CD8-positive, alpha-beta memory T cell (primary cell): ENCODE measurements around the gene HMCN2. TPM values are rescaled to one million over a fixed set of nuclear protein-coding genes. Genes with fewer than 3 reads are reported as not detected.

Experiments
- CTCF ChIA-PET: fragments of 350-600 bp; sonication (Branson Sonifier 250); formaldehyde crosslinking; loops from one replicate; lab custom pipeline; 2021; ENCODE audit warnings: antibody characterized with exemption; lab: Charles Lee
- POLR2A ChIA-PET: fragments of 350-600 bp; sonication (Branson Sonifier 250); formaldehyde crosslinking; loops from one replicate; lab custom pipeline; 2021; ENCODE audit warnings: antibody characterized with exemption; lab: Charles Lee
- DNase-seq, 5 donors: peaks; one replicate each; pipeline versions ENCODE4 v3.0.0 to v3.0.0-alpha.2; 2020 to 2022; ENCODE audit warnings: mixed read lengths in 1 of 5
- H3K27ac ChIP-seq: one replicate; pipeline ENCODE4 v1.7.0; 2013; ENCODE audit warnings: low read depth, mild to moderate bottlenecking, low read length, moderate library complexity
- H3K27me3 ChIP-seq: 2 replicates; pipeline ENCODE4 v1.7.0; 2013; ENCODE audit warnings: low read length, mild to moderate bottlenecking; ENCODE audit not compliant: insufficient read depth, poor library complexity, severe bottlenecking
- H3K36me3 ChIP-seq: 2 replicates; pipeline ENCODE4 v1.7.0; 2013; ENCODE audit warnings: mild to moderate bottlenecking, low read length, moderate library complexity; ENCODE audit not compliant: insufficient read depth
- H3K4me1 ChIP-seq: 2 replicates; pipeline ENCODE4 v1.7.0; 2013; ENCODE audit warnings: mild to moderate bottlenecking, low read length, moderate library complexity; ENCODE audit not compliant: insufficient read depth
- H3K4me3 ChIP-seq: 2 replicates; pipeline ENCODE4 v1.7.0; 2013; ENCODE audit warnings: mild to moderate bottlenecking, low read length
- H3K9me3 ChIP-seq: 2 replicates; pipeline ENCODE4 v1.7.0; 2013; ENCODE audit warnings: mild to moderate bottlenecking, low read length
- H3K27ac Mint-ChIP-seq, 8 donors: one replicate each; pipeline ENCODE4 v1.8.0; 2020 to 2021; ENCODE audit warnings: mixed read lengths in 8 of 8, mild to moderate bottlenecking in 6 of 8, inconsistent platforms in 3 of 8, moderate library complexity in 3 of 8
- H3K27me3 Mint-ChIP-seq, 2 donors: one replicate each; pipeline ENCODE4 v1.8.0; 2020 to 2021; ENCODE audit warnings: mixed read lengths in 2 of 2, mild to moderate bottlenecking in 1 of 2, moderate library complexity in 1 of 2
- H3K36me3 Mint-ChIP-seq, 3 donors: one replicate each; pipeline ENCODE4 v1.8.0; 2020 to 2021; ENCODE audit warnings: mixed read lengths in 3 of 3, inconsistent platforms in 1 of 3, mild to moderate bottlenecking in 1 of 3
- H3K4me1 Mint-ChIP-seq, 3 donors: one replicate each; pipeline ENCODE4 v1.8.0; 2020 to 2021; ENCODE audit warnings: mixed read lengths in 3 of 3, inconsistent platforms in 1 of 3, mild to moderate bottlenecking in 1 of 3
- H3K4me3 Mint-ChIP-seq, 7 donors: one replicate each; pipeline ENCODE4 v1.8.0; 2020 to 2021; ENCODE audit warnings: mixed read lengths in 7 of 7, mild to moderate bottlenecking in 6 of 7, moderate library complexity in 4 of 7, inconsistent platforms in 2 of 7
- H3K9me3 Mint-ChIP-seq, 5 donors: one replicate each; pipeline ENCODE4 v1.8.0; 2020 to 2022; ENCODE audit warnings: mixed read lengths in 5 of 5, mild to moderate bottlenecking in 3 of 5, moderate library complexity in 2 of 5, inconsistent platforms in 1 of 5
- polyA plus RNA-seq: library from polyadenylated mRNA; unstranded; fragments of 300-500 nt; fragmentation: Illumina TruSeq; gene quantifications from one replicate; pipeline ENCODE4 v1.2.3, GENCODE V29; 2021
- total RNA-seq, 2 experiments: library from RNA; stranded (reverse); gene quantifications; one replicate each; pipeline ENCODE4 v1.2.3, GENCODE V29; 2021

HMCN2 gene
- total and polyA plus RNA-seq, 3 experiments from 2014 or later = not detected

- no peak for DNase-seq
- Mint-ChIP-seq H3K4me1 (no peaks in the 10 kb centered on the region), H3K36me3 (no peaks in the 10 kb centered on the region), H3K27me3 (peaks cover 11 to 32% of the 10 kb centered on the region in 2 donors), H3K4me3 (no peak overlapping the region), H3K27ac (no peak overlapping the region), H3K9me3 (peaks cover 0 to 4% (median 0%) of the 10 kb centered on the region in 5 donors)
- ChIA-PET POLR2A (no interaction called here), CTCF (no interaction called here)
- Histone ChIP-seq H3K27ac (no peak overlapping the region), H3K36me3 (no peaks in the 10 kb centered on the region), H3K27me3 (no peaks in the 10 kb centered on the region), H3K4me3 (no peak overlapping the region), H3K4me1 (no peaks in the 10 kb centered on the region), H3K9me3 (no peaks in the 10 kb centered on the region)
Measured at GRCh38 chr9:130299785-130300615, 34.4 kb downstream of the HMCN2 start.

GRCh38 chr9:130300739-130301138, 35.2 kb downstream of the HMCN2 start:
- ChIA-PET POLR2A (no interaction called here), CTCF (no interaction called here)
- Histone ChIP-seq H3K27ac (no peak overlapping the region), H3K36me3 (no peaks in the 10 kb centered on the region), H3K4me1 (no peaks in the 10 kb centered on the region), H3K9me3 (no peaks in the 10 kb centered on the region), H3K4me3 (no peak overlapping the region), H3K27me3 (no peaks in the 10 kb centered on the region)
- Mint-ChIP-seq H3K4me3 (no peak overlapping the region), H3K36me3 (no peaks in the 10 kb centered on the region), H3K4me1 (no peaks in the 10 kb centered on the region), H3K27ac (no peak overlapping the region), H3K27me3 (peaks cover 11 to 32% of the 10 kb centered on the region in 2 donors), H3K9me3 (peaks cover 0 to 4% (median 0%) of the 10 kb centered on the region in 5 donors)
- DNase-seq = no peak

GRCh38 chr9:130301483-130302286, 36.1 kb downstream of the HMCN2 start:
- Histone ChIP-seq H3K36me3 (no peaks in the 10 kb centered on the region), H3K27me3 (no peaks in the 10 kb centered on the region), H3K4me3 (no peak overlapping the region), H3K4me1 (no peaks in the 10 kb centered on the region), H3K27ac (no peak overlapping the region), H3K9me3 (no peaks in the 10 kb centered on the region)
- H3K27me3 Mint-ChIP-seq = peaks cover 11 to 34% of the 10 kb centered on the region in 2 donors
- H3K36me3 Mint-ChIP-seq = no peaks in the 10 kb centered on the region
- ChIA-PET POLR2A (no interaction called here), CTCF (no interaction called here)
- H3K9me3 Mint-ChIP-seq = peaks cover 0 to 4% (median 0%) of the 10 kb centered on the region in 5 donors
- no peak overlapping the region for H3K27ac Mint-ChIP-seq
- no peak overlapping the region for H3K4me3 Mint-ChIP-seq
- H3K4me1 Mint-ChIP-seq = no peaks in the 10 kb centered on the region
- no peak for DNase-seq

- H3K27ac ChIP-seq = no peak overlapping the region
- H3K9me3 Mint-ChIP-seq = peaks cover 0 to 3% (median 0%) of the 10 kb centered on the region in 5 donors
Measured at GRCh38 chr9:130302785-130303612, 37.4 kb downstream of the HMCN2 start.

GRCh38 chr9:130303613-130304055, 38.1 kb downstream of the HMCN2 start:
- H3K27me3 Mint-ChIP-seq = peaks cover 11 to 32% of the 10 kb centered on the region in 2 donors
- no peaks in the 10 kb centered on the region for H3K27me3 ChIP-seq
- POLR2A ChIA-PET = no interaction called here

More at GRCh38 chr9:130302785-130303612, 37.4 kb downstream of the HMCN2 start:
- no peak overlapping the region for H3K4me3 ChIP-seq
- ChIA-PET POLR2A (no interaction called here), CTCF (no interaction called here)
- no peaks in the 10 kb centered on the region for H3K4me1 ChIP-seq
- Mint-ChIP-seq H3K4me1 (no peaks in the 10 kb centered on the region), H3K36me3 (no peaks in the 10 kb centered on the region), H3K4me3 (no peak overlapping the region), H3K27me3 (peaks cover 11 to 34% of the 10 kb centered on the region in 2 donors), H3K27ac (no peak overlapping the region)
- no peak for DNase-seq
- no peaks in the 10 kb centered on the region for H3K27me3 ChIP-seq
- H3K36me3 ChIP-seq = no peaks in the 10 kb centered on the region
- no peaks in the 10 kb centered on the region for H3K9me3 ChIP-seq

GRCh38 chr9:130304116-130304515, 38.6 kb downstream of the HMCN2 start:
- no peak overlapping the region for H3K27ac Mint-ChIP-seq
- H3K27me3 ChIP-seq = no peaks in the 10 kb centered on the region
- CTCF ChIA-PET = no interaction called here
- H3K9me3 ChIP-seq = no peaks in the 10 kb centered on the region
- POLR2A ChIA-PET = no interaction called here
- H3K4me3 ChIP-seq = no peak overlapping the region
- H3K4me1 Mint-ChIP-seq = no peaks in the 10 kb centered on the region
- DNase-seq = no peak
- H3K4me3 Mint-ChIP-seq = no peak overlapping the region
- H3K9me3 Mint-ChIP-seq = peaks cover 0 to 3% (median 0%) of the 10 kb centered on the region in 5 donors
- H3K36me3 Mint-ChIP-seq = no peaks in the 10 kb centered on the region
- H3K27me3 Mint-ChIP-seq = peaks cover 11 to 31% of the 10 kb centered on the region in 2 donors
- H3K36me3 ChIP-seq = no peaks in the 10 kb centered on the region
- H3K4me1 ChIP-seq = no peaks in the 10 kb centered on the region
- H3K27ac ChIP-seq = no peak overlapping the region

More at GRCh38 chr9:130303613-130304055, 38.1 kb downstream of the HMCN2 start:
- H3K36me3 ChIP-seq = no peaks in the 10 kb centered on the region
- H3K4me1 Mint-ChIP-seq = no peaks in the 10 kb centered on the region
- CTCF ChIA-PET = no interaction called here
- H3K4me1 ChIP-seq = no peaks in the 10 kb centered on the region
- no peak for DNase-seq
- H3K4me3 Mint-ChIP-seq = no peak overlapping the region
- H3K4me3 ChIP-seq = no peak overlapping the region
- peaks cover 0 to 3% (median 0%) of the 10 kb centered on the region in 5 donors for H3K9me3 Mint-ChIP-seq
- H3K9me3 ChIP-seq = no peaks in the 10 kb centered on the region
- H3K27ac Mint-ChIP-seq = no peak overlapping the region
- no peaks in the 10 kb centered on the region for H3K36me3 Mint-ChIP-seq
- no peak overlapping the region for H3K27ac ChIP-seq

- no peak overlapping the region for H3K27ac Mint-ChIP-seq
- no peaks in the 10 kb centered on the region for H3K9me3 ChIP-seq
- H3K4me3 Mint-ChIP-seq = no peak overlapping the region
- H3K27ac ChIP-seq = no peak overlapping the region
- H3K4me1 Mint-ChIP-seq = no peaks in the 10 kb centered on the region
- H3K36me3 Mint-ChIP-seq = no peaks in the 10 kb centered on the region
- no peaks in the 10 kb centered on the region for H3K36me3 ChIP-seq
- no peaks in the 10 kb centered on the region for H3K27me3 ChIP-seq
- ChIA-PET POLR2A (no interaction called here), CTCF (no interaction called here)
- H3K27me3 Mint-ChIP-seq = peaks cover 11 to 28% of the 10 kb centered on the region in 2 donors
- DNase-seq = no peak
- no peak overlapping the region for H3K4me3 ChIP-seq
- no peaks in the 10 kb centered on the region for H3K4me1 ChIP-seq
- H3K9me3 Mint-ChIP-seq = peaks cover 0 to 3% (median 0%) of the 10 kb centered on the region in 5 donors
Measured at GRCh38 chr9:130304643-130305042, 39.1 kb downstream of the HMCN2 start.
